Stromal cell of bone marrow (primary cell): ENCODE data around the gene USH1C.

Experiments used
- DNase-seq: peaks from one replicate; pipeline ENCODE4 v3.0.0-alpha.2; 2012; ENCODE audit warnings: low read depth

USH1C gene

GRCh38 chr11:17544181-17544622 is at the start of gene USH1C:
Gene USH1C (minus strand): TSS chr11:17544416. CDS start chr11:17544307, 109 bp downstream.
- no peak for DNase-seq

- no peak for DNase-seq
Observed at GRCh38 chr11:17593466-17594245, 49.4 kb upstream of the USH1C start.

- DNase-seq, result no peak
Observed at GRCh38 chr11:17591293-17591692, 47.1 kb upstream of the USH1C start.

- no peak for DNase-seq
Observed at GRCh38 chr11:17590463-17590862, 46.2 kb upstream of the USH1C start.

GRCh38 chr11:17588721-17589120 is 44.5 kb upstream of the USH1C start:
- DNase-seq, result no peak

GRCh38 chr11:17588166-17588565 is 44.0 kb upstream of the USH1C start:
- no peak for DNase-seq

- no peak for DNase-seq
Observed at GRCh38 chr11:17585911-17586695, 41.9 kb upstream of the USH1C start.

- DNase-seq, result no peak
Observed at GRCh38 chr11:17581732-17582053, 37.5 kb upstream of the USH1C start.

GRCh38 chr11:17581036-17581731 is 37.0 kb upstream of the USH1C start:
- DNase-seq, result no peak

GRCh38 chr11:17580271-17580670 is 36.1 kb upstream of the USH1C start:
- no peak for DNase-seq

GRCh38 chr11:17579451-17579850 is 35.2 kb upstream of the USH1C start:
- DNase-seq, result no peak

- no peak for DNase-seq
Observed at GRCh38 chr11:17578958-17579357, 34.7 kb upstream of the USH1C start.

GRCh38 chr11:17578296-17578695 is 34.1 kb upstream of the USH1C start:
- no peak for DNase-seq

GRCh38 chr11:17575431-17576425 is 31.5 kb upstream of the USH1C start:
- no peak for DNase-seq

GRCh38 chr11:17574141-17575091 is 30.2 kb upstream of the USH1C start:
- no peak for DNase-seq

- no peak for DNase-seq
Observed at GRCh38 chr11:17573526-17573925, 29.3 kb upstream of the USH1C start.

GRCh38 chr11:17572791-17573460 is 28.7 kb upstream of the USH1C start:
- no peak for DNase-seq

GRCh38 chr11:17572359-17572690 is 28.1 kb upstream of the USH1C start:
- DNase-seq, result no peak

- no peak for DNase-seq
Observed at GRCh38 chr11:17571431-17572358, 27.5 kb upstream of the USH1C start.
